Psoas muscle (tissue), 8 donors: ENCODE results near the gene GUCY2C. TPM values are rescaled to one million over a fixed set of nuclear protein-coding genes. Genes with fewer than 3 reads are reported as not detected.
"Not testable (repeated sequence)": the region's sequence is repeated elsewhere in the genome, so short reads cannot be mapped to it uniquely, and the experiment has no call there.

Experiments used
- ATAC-seq, 4 donors: fragments of 200-7000 bp; cut with Tn5 transposase; one replicate each; pipeline ENCODE4 v1.9.1; 2020; ENCODE audit warnings: moderate library complexity in 3 of 4, mild to moderate bottlenecking in 2 of 4
- DNase-seq, 2 donors: peaks; one replicate each; pipeline ENCODE4 v3.0.0-alpha.2; 2020
- H3K27ac ChIP-seq: fragments of 200-600 bp; one replicate; pipeline ENCODE4 v1.8.0; 2022
- H3K27me3 ChIP-seq, 3 donors: fragments of 200-600 bp in 1 of 3; one replicate each; pipeline versions ENCODE4 v1.6.1 to v1.8.0; 2013 to 2022; ENCODE audit warnings: low read length in 2 of 3, mild to moderate bottlenecking in 2 of 3, moderate library complexity in 1 of 3; ENCODE audit not compliant: insufficient read depth in 3 of 3
- H3K36me3 ChIP-seq, 2 donors: fragments of 200-600 bp in 1 of 2; one replicate each; pipeline versions ENCODE4 v1.6.1 to v1.8.0; 2013 to 2022; ENCODE audit warnings: low read depth in 1 of 2, mild to moderate bottlenecking in 1 of 2, moderate library complexity in 1 of 2; ENCODE audit not compliant: insufficient read depth in 1 of 2
- H3K4me1 ChIP-seq: fragments of 200-600 bp; one replicate; pipeline ENCODE4 v1.8.0; 2022
- H3K4me3 ChIP-seq: fragments of 200-600 bp; one replicate; pipeline ENCODE4 v1.8.0; 2022; ENCODE audit warnings: mild to moderate bottlenecking
- H3K9me3 ChIP-seq: fragments of 200-600 bp; one replicate; pipeline ENCODE4 v1.8.0; 2022
- WGBS, 3 donors: extraction: QIAGEN DNeasy Blood & Tissue Kit; methylation state at CpG; one replicate each; pipeline versions ENCODE4 v1.1.6 to v1.1.7; 2013; 5-methylcytosine and 5-hydroxymethylcytosine counted together
- intact Hi-C, 2 donors: fragments of 100-400 bp; cut with DNase I; formaldehyde crosslinking; loops; one replicate each; pipeline versions ENCODE4 v1.11.0 to v1.14.2; 2022
- long read RNA-seq, 2 donors: library from polyadenylated mRNA; unstranded; transcript quantifications; one replicate each; pipeline ENCODE4 v2.0.0, GENCODE V29; 2021
- polyA plus RNA-seq, 3 donors: library from polyadenylated mRNA; stranded (reverse); fragments of 200-250 nt; gene quantifications; one replicate each; pipeline ENCODE4 v1.2.3, GENCODE V29; 2013
- total RNA-seq, 4 donors: library from RNA; stranded (reverse); fragmentation: NEBNext Ultra II Directional in 2 of 4; extraction: Animal tissue kit (Norgen Biotek cat#: 25700) in 2 of 4; gene quantifications; one replicate each; pipeline versions ENCODE4 v1.2.1 to v1.2.4, GENCODE V29; 2021 to 2023
- TF ChIP-seq, protein P1 (sequence below): fragments of 200-600 bp; IDR thresholded peaks from one replicate; pipeline ENCODE4 v1.8.0; 2022; ENCODE audit warnings: antibody characterized with exemption
- donor health status: healthy with polysubstance abuse.
- donor health status: DM: no; HTN: no; CAD: no; lungs with moderate emphysema.
- donor health status: Bipolar disorder and iron deficiency.
- donor health status: healthy.
- donor health status: DM: yes; HTN: yes; CAD: no.
- donor health status: DM: no; HTN: no; CAD: no.
- donor health status: DM: no; HTN: no; CAD: no.
- donor health status: DM: yes; HTN: yes; CAD: no.

GUCY2C gene
- total RNA-seq = under 1 TPM in 1 of 4 donors, not detected in 3; 0.11 TPM
- under 1 TPM in 1 of 3 donors, not detected in 2; 0.13 TPM for polyA plus RNA-seq
- long read RNA-seq, donor 1 = 0 reads
- long read RNA-seq, donor 2 = 0 reads

- DNase-seq = no peak
- intact Hi-C loops = no loop called here
- Histone ChIP-seq H3K27ac (no peak within 1 kb of the TSS), H3K27me3 (no peaks in the 10 kb centered on the region), H3K9me3 (no peaks in the 10 kb centered on the region), H3K36me3 (no peaks in the 10 kb centered on the region), H3K4me3 (no peak within 1 kb of the TSS), H3K4me1 (no peaks in the 10 kb centered on the region)
- WGBS, 3 donors = 71 to 76% (median 74%) methylated on average over 8 of the region's 8 CpGs
- TF ChIP-seq, protein P1, sequence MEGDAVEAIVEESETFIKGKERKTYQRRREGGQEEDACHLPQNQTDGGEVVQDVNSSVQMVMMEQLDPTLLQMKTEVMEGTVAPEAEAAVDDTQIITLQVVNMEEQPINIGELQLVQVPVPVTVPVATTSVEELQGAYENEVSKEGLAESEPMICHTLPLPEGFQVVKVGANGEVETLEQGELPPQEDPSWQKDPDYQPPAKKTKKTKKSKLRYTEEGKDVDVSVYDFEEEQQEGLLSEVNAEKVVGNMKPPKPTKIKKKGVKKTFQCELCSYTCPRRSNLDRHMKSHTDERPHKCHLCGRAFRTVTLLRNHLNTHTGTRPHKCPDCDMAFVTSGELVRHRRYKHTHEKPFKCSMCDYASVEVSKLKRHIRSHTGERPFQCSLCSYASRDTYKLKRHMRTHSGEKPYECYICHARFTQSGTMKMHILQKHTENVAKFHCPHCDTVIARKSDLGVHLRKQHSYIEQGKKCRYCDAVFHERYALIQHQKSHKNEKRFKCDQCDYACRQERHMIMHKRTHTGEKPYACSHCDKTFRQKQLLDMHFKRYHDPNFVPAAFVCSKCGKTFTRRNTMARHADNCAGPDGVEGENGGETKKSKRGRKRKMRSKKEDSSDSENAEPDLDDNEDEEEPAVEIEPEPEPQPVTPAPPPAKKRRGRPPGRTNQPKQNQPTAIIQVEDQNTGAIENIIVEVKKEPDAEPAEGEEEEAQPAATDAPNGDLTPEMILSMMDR = no peak
- no peak for ATAC-seq
These were observed at the start of gene GUCY2C for GRCh38 chr12:14696265-14696741. GUCY2C (minus strand) TSS chr12:14696599; CDS start chr12:14696448, 151 bp downstream.

DNA sequence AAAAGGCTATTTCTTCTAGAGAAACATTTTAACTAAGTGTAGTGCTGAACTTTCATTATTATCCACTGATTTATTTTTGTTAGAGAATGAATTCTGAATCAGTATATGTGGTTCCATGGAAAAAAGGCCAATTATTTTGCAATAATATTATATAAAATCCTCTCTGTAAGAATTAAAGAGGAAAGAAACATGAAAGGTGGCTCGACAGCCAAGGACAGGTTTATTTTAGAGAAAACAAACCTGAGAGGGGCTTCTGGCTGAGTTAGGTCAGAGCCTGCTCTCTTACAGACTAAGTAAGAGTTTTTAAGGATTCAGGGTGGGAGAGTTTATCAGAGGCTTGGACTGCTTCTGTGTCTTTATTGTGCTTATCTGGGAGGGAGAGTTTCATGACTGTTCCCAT is 46.7 kb upstream of the GUCY2C start:
- Histone ChIP-seq H3K9me3 (no peaks in the 10 kb centered on the region), H3K36me3 (peaks cover 0 to 2% of the 10 kb centered on the region in 2 donors), H3K27ac (no peak overlapping the region), H3K4me3 (no peak overlapping the region), H3K4me1 (no peaks in the 10 kb centered on the region), H3K27me3 (no peaks in the 10 kb centered on the region)
- no peak for DNase-seq
- ATAC-seq = no peak
- intact Hi-C loops = no loop called here
- TF ChIP-seq, protein P1 = no peak
- 94 to 97% (median 96%) methylated on average over 1 of the region's 1 CpG for WGBS, 3 donors

DNA sequence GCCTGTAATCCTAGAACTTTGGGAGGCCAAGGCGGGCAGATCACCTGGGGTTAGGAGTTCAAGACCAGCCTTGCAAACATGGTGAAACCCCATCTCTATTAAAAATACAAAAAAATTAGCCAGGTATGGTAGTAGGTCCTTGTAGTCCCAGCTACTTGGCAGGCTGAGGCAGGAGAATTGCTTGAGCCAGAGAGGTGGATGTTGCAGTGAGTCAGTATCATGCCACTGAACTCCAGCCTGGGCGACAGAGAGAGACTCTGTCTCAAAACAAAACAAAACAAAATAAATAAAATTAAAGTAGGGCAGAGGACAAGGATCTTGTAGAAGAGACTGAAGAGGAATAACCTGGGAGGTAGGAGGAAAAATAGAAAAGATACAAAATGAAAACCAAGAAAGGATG is 45.5 kb upstream of the GUCY2C start:
- WGBS, 3 donors = 93 to 98% (median 95%) methylated on average over 2 of the region's 2 CpGs

GRCh38 chr12:14741153-14741552 is 44.8 kb upstream of the GUCY2C start:
- peaks cover 0 to 2% of the 10 kb centered on the region in 2 donors for H3K36me3 ChIP-seq
- ATAC-seq (no peak), DNase-seq (no peak)
- intact Hi-C loops = no loop called here
- no peaks in the 10 kb centered on the region for H3K4me1 ChIP-seq
- no peaks in the 10 kb centered on the region for H3K9me3 ChIP-seq
- WGBS, 3 donors = 86 to 90% (median 87%) methylated on average over 4 of the region's 4 CpGs
- H3K4me3 ChIP-seq = no peak overlapping the region
- no peaks in the 10 kb centered on the region for H3K27me3 ChIP-seq
- TF ChIP-seq, protein P1 = no peak
- H3K27ac ChIP-seq = no peak overlapping the region

More for the DNA sequence above, 45.5 kb upstream of the GUCY2C start:
- TF ChIP-seq, protein P1 = no peak
- Histone ChIP-seq H3K9me3 (no peaks in the 10 kb centered on the region), H3K27ac (no peak overlapping the region), H3K27me3 (no peaks in the 10 kb centered on the region), H3K4me1 (no peaks in the 10 kb centered on the region), H3K4me3 (no peak overlapping the region), H3K36me3 (peaks cover 0 to 2% of the 10 kb centered on the region in 2 donors)
- no peak for ATAC-seq
- no peak for DNase-seq
- intact Hi-C loops = no loop called here

DNA sequence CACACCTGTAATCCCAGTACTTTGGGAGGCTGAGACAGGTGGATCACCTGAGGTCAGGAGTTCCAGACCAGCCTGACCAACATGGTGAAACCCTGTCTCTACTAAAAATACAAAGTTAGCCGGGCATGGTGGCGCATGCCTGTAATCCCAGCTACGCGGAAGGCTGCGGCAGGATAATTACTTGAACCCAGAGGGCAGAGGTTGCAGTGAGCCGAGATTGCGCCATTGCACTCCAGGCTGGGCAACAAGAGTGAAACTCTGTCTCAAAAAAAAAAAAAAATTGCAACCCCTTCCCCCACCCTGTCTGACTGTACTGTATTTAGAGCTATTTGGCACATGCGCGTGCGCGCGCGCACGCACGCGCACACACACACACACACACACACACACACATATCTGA is 40.0 kb upstream of the GUCY2C start:
- intact Hi-C loops, H3K27me3 ChIP-seq, H3K27ac ChIP-seq, ATAC-seq, H3K9me3 ChIP-seq, H3K4me3 ChIP-seq, H3K36me3 ChIP-seq, DNase-seq, H3K4me1 ChIP-seq: not testable (repeated sequence)
- 86 to 94% (median 94%) methylated on average over 16 of the region's 16 CpGs for WGBS, 3 donors
